HepG2 (cell line): ENCODE results near the gene ENTPD5. TPM values are rescaled to one million over a fixed set of nuclear protein-coding genes. Genes with fewer than 3 reads are reported as not detected.

Experiments
- CENPT ChIP-seq: sonication (generic); formaldehyde crosslinking; IDR thresholded peaks from 2 replicates; pipeline ENCODE4 v1.8.0; 2022; ENCODE audit warnings: low read depth, mild to moderate bottlenecking, moderate library complexity, missing genetic modification reagents
- FOXA3 ChIP-seq: IDR thresholded peaks from 2 replicates; pipeline ENCODE4 v1.6.1; 2016; ENCODE audit warnings: missing genetic modification reagents, missing compliant biosample characterization
- IKZF1 ChIP-seq: fragments of 450-650 bp; IDR thresholded peaks from 2 replicates; pipeline ENCODE4 v1.7.1; 2016
- NONO ChIP-seq, 2 experiments: fragments of 450-650 bp in 1 of 2; sonication (generic) in 1 of 2; formaldehyde crosslinking in 1 of 2; IDR thresholded peaks in 1 of 2; conservative IDR thresholded peaks in 1 of 2; 2 replicates each; pipeline versions ENCODE4 v1.6.1 to v1.8.0; 2017 to 2022; ENCODE audit warnings: mild to moderate bottlenecking in 1 of 2, missing genetic modification reagents in 1 of 2, moderate library complexity in 1 of 2
- RBM22 ChIP-seq: fragments of 200-400 bp; formaldehyde crosslinking; optimal IDR thresholded peaks from 2 replicates; pipeline ENCODE3; 2017; ENCODE audit warnings: mild to moderate bottlenecking, low read length, moderate library complexity
- RFXANK ChIP-seq: IDR thresholded peaks from 2 replicates; pipeline ENCODE4 v1.6.1; 2016
- SP2 ChIP-seq: sonication (generic); formaldehyde crosslinking; IDR thresholded peaks from 2 replicates; pipeline ENCODE4 v1.5.1; 2020; ENCODE audit warnings: mild to moderate bottlenecking, missing genetic modification reagents
- SRSF1 ChIP-seq: fragments of 200-400 bp; formaldehyde crosslinking; optimal IDR thresholded peaks from 2 replicates; pipeline ENCODE3; 2017; ENCODE audit warnings: mild to moderate bottlenecking, low read depth, low read length, moderate library complexity
- STAT5B ChIP-seq: sonication (generic); formaldehyde crosslinking; IDR thresholded peaks from 2 replicates; pipeline ENCODE4 v1.4.0; 2020; ENCODE audit warnings: missing genetic modification reagents
- TBL1XR1 ChIP-seq: fragments of 150-350 bp; IDR thresholded peaks from 2 replicates; pipeline ENCODE4 v1.6.1; 2014; ENCODE audit warnings: borderline replicate concordance, low read length; ENCODE audit not compliant: partially characterized antibody
- ZKSCAN8 ChIP-seq: IDR thresholded peaks from 2 replicates; pipeline ENCODE4 v1.6.1; 2016; ENCODE audit warnings: borderline replicate concordance, missing genetic modification reagents, missing compliant biosample characterization
- ZNF343 ChIP-seq: sonication (generic); formaldehyde crosslinking; IDR thresholded peaks from 2 replicates; pipeline ENCODE4 v1.4.0; 2020; ENCODE audit warnings: mild to moderate bottlenecking, missing genetic modification reagents
- ZNF44 ChIP-seq: sonication (generic); formaldehyde crosslinking; IDR thresholded peaks from 2 replicates; pipeline ENCODE4 v1.5.1; 2020; ENCODE audit warnings: mild to moderate bottlenecking, missing genetic modification reagents
- polyA plus RNA-seq, 8 experiments: library from polyadenylated mRNA; depleted of rRNA in 3 of 8; stranded (reverse) in 7 of 8; unstranded in 1 of 8; fragments of >200 nt; fragmentation: Illumina TruSeq in 4 of 8; extraction: Trizol in 4 of 8; gene quantifications; 2 replicates each; pipeline versions ENCODE4 v1.2.1 to v1.2.3, GENCODE V29; 2011 to 2016; ENCODE audit warnings: low read depth in 4 of 8, missing spikeins in 1 of 8, mixed read lengths in 1 of 8; ENCODE audit not compliant: insufficient read depth in 1 of 8
- total RNA-seq, 5 experiments: library from RNA; depleted of rRNA; stranded (reverse); fragments of >200 nt; fragmentation: Illumina TruSeq; extraction: Trizol; gene quantifications; 2 replicates each; pipeline ENCODE4 v1.2.3, GENCODE V29; 2016; ENCODE audit warnings: low read depth in 1 of 5
- TF ChIP-seq, protein P1 (sequence below): sonication (generic); formaldehyde crosslinking; IDR thresholded peaks from 2 replicates; pipeline ENCODE4 v1.4.0; 2020; ENCODE audit warnings: mild to moderate bottlenecking, missing genetic modification reagents
- TF ChIP-seq, protein P2 (sequence below): sonication (generic); formaldehyde crosslinking; IDR thresholded peaks from 2 replicates; pipeline ENCODE4 v1.4.0; 2020; ENCODE audit warnings: missing genetic modification reagents, borderline replicate concordance
- TF ChIP-seq, protein P3 (sequence below): sonication (generic); formaldehyde crosslinking; IDR thresholded peaks from 2 replicates; pipeline ENCODE4 v1.5.0; 2020; ENCODE audit warnings: mild to moderate bottlenecking, missing genetic modification reagents
- TF ChIP-seq, protein P4 (sequence below): sonication (generic); formaldehyde crosslinking; IDR thresholded peaks from 2 replicates; pipeline ENCODE4 v1.4.0; 2020; ENCODE audit warnings: mild to moderate bottlenecking, missing genetic modification reagents, borderline replicate concordance

The ENTPD5 gene
- total and polyA plus RNA-seq, 2 of the 13 experiments (the other 11 are each of a cell fraction or from before 2014, with no cell fraction given) = 33.8 to 43.3 TPM

DNA sequence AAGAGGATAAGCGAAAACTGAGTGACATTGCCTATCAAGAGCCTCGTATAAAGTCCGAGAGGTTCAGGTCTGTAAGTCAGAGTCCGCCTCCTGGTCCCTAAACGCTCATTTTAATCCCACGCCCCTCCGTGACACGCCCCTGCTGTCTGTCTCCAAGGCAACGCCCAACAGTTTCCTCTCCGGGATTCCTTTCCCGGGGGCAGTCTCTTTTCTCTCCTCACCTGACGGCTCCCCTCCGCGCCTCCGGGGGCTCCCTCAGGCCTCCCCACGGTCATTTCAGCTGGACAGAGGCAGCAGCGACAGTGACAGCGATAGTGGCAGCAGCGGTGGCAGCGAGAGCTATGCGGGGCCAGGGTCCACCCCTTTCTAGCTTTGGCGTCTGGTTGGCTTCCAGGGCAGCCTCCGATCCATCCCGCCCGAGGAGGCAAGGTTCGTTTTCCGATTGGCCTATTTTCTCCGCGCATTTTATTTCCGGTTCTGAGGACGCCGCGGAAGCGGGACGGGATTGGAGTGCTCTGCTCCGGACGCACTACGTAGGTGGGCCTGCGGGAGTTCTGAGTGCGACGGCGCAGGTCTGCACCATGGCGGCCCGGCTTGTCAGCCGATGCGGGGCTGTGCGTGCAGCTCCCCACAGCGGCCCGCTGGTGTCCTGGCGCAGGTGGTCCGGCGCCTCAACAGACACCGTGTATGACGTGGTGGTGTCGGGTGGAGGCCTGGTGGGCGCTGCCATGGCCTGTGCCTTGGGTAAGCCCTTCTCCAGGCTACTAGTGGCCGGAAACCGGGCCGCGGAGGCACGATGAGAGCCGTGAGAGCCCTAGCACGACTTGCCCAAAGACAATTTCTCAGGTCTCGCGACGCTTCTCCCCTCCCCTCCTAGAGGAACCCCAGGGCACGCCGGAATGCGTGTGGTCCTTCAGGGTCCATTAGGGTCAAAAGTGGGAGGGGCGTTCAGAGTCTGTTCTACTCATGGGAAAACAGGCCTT lies 69.0 kb downstream of the ENTPD5 start, which contains the start of the genes COQ6 and FAM161B (continued):
- no peak for TF ChIP-seq ZKSCAN8 (CRISPR knock-in tag)
- peak; percentile 55 for TF ChIP-seq SRSF1
- peak; percentile 90 for TF ChIP-seq SP2 (CRISPR knock-in tag)
- TF ChIP-seq FOXA3 = no peak; the same call in none of the 2 replicates
- TF ChIP-seq, protein P1, sequence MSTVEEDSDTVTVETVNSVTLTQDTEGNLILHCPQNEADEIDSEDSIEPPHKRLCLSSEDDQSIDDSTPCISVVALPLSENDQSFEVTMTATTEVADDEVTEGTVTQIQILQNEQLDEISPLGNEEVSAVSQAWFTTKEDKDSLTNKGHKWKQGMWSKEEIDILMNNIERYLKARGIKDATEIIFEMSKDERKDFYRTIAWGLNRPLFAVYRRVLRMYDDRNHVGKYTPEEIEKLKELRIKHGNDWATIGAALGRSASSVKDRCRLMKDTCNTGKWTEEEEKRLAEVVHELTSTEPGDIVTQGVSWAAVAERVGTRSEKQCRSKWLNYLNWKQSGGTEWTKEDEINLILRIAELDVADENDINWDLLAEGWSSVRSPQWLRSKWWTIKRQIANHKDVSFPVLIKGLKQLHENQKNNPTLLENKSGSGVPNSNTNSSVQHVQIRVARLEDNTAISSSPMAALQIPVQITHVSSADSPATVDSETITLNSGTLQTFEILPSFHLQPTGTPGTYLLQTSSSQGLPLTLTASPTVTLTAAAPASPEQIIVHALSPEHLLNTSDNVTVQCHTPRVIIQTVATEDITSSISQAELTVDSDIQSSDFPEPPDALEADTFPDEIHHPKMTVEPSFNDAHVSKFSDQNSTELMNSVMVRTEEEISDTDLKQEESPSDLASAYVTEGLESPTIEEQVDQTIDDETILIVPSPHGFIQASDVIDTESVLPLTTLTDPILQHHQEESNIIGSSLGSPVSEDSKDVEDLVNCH (CRISPR knock-in tag) = no peak
- TF ChIP-seq, protein P2, sequence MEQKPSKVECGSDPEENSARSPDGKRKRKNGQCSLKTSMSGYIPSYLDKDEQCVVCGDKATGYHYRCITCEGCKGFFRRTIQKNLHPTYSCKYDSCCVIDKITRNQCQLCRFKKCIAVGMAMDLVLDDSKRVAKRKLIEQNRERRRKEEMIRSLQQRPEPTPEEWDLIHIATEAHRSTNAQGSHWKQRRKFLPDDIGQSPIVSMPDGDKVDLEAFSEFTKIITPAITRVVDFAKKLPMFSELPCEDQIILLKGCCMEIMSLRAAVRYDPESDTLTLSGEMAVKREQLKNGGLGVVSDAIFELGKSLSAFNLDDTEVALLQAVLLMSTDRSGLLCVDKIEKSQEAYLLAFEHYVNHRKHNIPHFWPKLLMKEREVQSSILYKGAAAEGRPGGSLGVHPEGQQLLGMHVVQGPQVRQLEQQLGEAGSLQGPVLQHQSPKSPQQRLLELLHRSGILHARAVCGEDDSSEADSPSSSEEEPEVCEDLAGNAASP (CRISPR knock-in tag) = peak; percentile 21; the same call in 1 of the 2 replicates
- no peak for TF ChIP-seq NONO (IDR thresholded peaks at IDR 0.05)
- peak; percentile 85 for TF ChIP-seq NONO (CRISPR knock-in tag; conservative IDR thresholded peaks at IDR 0.05)
- no peak for TF ChIP-seq RBM22
- TF ChIP-seq STAT5B = no peak
- TF ChIP-seq, protein P3, sequence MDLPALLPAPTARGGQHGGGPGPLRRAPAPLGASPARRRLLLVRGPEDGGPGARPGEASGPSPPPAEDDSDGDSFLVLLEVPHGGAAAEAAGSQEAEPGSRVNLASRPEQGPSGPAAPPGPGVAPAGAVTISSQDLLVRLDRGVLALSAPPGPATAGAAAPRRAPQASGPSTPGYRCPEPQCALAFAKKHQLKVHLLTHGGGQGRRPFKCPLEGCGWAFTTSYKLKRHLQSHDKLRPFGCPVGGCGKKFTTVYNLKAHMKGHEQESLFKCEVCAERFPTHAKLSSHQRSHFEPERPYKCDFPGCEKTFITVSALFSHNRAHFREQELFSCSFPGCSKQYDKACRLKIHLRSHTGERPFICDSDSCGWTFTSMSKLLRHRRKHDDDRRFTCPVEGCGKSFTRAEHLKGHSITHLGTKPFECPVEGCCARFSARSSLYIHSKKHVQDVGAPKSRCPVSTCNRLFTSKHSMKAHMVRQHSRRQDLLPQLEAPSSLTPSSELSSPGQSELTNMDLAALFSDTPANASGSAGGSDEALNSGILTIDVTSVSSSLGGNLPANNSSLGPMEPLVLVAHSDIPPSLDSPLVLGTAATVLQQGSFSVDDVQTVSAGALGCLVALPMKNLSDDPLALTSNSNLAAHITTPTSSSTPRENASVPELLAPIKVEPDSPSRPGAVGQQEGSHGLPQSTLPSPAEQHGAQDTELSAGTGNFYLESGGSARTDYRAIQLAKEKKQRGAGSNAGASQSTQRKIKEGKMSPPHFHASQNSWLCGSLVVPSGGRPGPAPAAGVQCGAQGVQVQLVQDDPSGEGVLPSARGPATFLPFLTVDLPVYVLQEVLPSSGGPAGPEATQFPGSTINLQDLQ (CRISPR knock-in tag) = peak; percentile 83; the same call in 1 of the 2 replicates
- TF ChIP-seq IKZF1 = no peak
- no peak for TF ChIP-seq TBL1XR1
- TF ChIP-seq CENPT (CRISPR knock-in tag) = no peak; the same call in 1 of the 2 replicates
- TF ChIP-seq ZNF343 (CRISPR knock-in tag) = no peak
- TF ChIP-seq, protein P4, sequence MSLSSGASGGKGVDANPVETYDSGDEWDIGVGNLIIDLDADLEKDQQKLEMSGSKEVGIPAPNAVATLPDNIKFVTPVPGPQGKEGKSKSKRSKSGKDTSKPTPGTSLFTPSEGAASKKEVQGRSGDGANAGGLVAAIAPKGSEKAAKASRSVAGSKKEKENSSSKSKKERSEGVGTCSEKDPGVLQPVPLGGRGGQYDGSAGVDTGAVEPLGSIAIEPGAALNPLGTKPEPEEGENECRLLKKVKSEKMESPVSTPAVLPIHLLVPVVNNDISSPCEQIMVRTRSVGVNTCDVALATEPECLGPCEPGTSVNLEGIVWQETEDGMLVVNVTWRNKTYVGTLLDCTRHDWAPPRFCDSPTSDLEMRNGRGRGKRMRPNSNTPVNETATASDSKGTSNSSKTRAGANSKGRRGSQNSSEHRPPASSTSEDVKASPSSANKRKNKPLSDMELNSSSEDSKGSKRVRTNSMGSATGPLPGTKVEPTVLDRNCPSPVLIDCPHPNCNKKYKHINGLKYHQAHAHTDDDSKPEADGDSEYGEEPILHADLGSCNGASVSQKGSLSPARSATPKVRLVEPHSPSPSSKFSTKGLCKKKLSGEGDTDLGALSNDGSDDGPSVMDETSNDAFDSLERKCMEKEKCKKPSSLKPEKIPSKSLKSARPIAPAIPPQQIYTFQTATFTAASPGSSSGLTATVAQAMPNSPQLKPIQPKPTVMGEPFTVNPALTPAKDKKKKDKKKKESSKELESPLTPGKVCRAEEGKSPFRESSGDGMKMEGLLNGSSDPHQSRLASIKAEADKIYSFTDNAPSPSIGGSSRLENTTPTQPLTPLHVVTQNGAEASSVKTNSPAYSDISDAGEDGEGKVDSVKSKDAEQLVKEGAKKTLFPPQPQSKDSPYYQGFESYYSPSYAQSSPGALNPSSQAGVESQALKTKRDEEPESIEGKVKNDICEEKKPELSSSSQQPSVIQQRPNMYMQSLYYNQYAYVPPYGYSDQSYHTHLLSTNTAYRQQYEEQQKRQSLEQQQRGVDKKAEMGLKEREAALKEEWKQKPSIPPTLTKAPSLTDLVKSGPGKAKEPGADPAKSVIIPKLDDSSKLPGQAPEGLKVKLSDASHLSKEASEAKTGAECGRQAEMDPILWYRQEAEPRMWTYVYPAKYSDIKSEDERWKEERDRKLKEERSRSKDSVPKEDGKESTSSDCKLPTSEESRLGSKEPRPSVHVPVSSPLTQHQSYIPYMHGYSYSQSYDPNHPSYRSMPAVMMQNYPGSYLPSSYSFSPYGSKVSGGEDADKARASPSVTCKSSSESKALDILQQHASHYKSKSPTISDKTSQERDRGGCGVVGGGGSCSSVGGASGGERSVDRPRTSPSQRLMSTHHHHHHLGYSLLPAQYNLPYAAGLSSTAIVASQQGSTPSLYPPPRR (CRISPR knock-in tag) = peak; percentile 46; the same call in 1 of the 2 replicates
- no peak for TF ChIP-seq RFXANK (CRISPR knock-in tag)
- 0 out of 2 replicates have a peak, but pooled peaks have one; percentile 18 for TF ChIP-seq ZNF44 (CRISPR knock-in tag)
